Hematopoietic multipotent progenitor cell (in vitro differentiated cells): Measurements from ENCODE around the gene CNTN4. TPM values are rescaled to one million over a fixed set of nuclear protein-coding genes. Genes with fewer than 3 reads are reported as not detected.

ENCODE experiments used
- DNase-seq, 3 donors: peaks; one replicate each; pipeline ENCODE4 v3.0.0-alpha.2; 2011 to 2015; ENCODE audit warnings: low read depth in 2 of 3, low spot score in 2 of 3
- total RNA-seq: library from RNA; depleted of rRNA; stranded (reverse); fragments of >200 nt; gene quantifications from one replicate; pipeline ENCODE4 v1.2.3, GENCODE V29; 2012

Gene CNTN4
- total RNA-seq, 1 donor = 0.27 TPM

DNA sequence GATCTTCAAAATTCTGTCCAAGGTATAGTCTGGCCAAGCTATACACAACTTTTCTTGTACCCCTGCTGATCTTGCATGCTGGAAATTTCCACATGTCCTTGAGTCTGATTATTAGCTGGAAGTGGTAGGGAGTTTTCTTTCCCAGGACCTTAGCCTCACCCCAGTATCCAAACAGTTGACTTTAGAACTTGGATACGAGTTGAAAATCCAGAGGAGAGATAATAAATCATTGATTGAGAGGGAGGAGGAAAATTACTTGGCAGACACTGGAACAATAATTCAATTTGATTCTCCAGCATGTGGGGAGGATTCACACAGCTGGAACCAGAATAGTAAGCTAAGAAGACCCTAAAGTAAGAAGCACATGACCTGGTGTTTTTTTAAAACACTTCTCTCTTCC, 895.1 kb downstream of the CNTN4 start:
- DNase-seq = no peak

GRCh38 chr3:2995195-2995594, 896.5 kb downstream of the CNTN4 start:
- DNase-seq = no peak

DNA sequence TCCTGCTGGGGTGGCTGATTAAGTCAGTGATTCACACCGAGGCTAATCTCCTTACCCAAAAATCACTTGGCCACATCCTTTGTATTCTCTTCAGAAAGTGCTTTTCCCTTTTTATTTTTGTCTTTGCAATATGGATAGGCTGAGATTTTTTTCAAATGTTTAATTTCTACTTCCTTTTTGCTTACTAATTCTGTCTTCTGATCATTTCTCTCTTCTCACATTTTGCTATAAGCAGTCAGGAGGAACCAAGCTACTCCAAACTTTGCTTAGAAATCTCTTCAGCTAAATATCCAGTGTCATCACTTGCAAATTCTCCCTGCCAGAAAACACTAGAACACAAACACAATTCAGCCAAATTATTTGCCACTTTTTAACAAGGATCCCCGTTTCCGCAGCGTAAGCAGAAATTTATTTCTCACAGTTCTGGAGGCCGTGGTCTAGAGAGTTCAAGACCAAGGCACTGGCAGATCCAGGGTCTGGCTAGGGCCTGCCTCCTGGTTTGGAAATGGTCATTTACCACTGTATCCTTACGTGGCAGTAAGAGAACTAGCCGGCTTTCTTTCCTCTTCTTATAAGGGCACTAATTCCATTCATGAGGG, 906.6 kb downstream of the CNTN4 start:
- DNase-seq = no peak

- no peak for DNase-seq
These were observed 914.8 kb downstream of the CNTN4 start for GRCh38 chr3:3013317-3014052.

DNA sequence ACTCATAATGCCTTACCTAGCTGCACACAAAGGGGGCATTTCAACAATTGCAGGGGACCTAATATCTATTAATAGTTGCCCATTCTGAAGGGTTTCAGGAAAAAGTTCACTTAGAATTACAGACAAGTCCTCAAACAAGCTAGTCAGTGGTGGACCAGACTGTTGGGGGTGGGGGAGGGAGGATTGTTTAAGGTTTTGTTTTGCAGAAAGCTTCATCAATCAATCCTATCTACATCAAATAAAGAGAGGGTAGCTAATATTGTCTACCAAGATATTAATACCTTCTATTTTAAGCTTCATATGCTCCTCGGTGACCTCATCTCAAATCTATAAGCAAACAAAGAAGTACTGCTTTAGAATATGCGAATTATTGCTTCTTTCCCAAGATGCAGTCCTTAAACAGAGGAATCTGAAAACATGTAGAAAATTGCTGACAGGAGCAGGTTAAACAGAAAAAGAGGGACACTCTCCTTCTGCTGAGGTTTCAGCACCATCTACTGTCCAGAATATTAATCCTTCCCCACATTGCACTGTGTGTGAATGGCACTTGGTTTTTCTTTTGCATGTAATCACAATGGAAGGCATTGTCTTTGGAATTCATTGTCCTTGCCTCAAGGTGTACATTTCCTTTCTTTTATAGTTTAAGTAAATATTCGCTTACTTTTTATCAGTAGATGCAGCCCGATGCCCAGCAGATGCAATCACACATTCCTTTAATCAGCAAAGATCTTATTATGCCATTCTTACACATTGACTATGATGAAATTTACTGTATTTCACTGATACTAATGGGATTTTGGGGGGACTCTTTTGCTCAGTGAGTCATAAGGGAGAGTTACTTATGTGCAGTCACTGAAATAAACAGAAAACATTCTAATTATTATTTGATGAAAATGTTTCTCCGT, 916.8 kb downstream of the CNTN4 start:
- DNase-seq = peak in 2 of 3 donors; percentile 18 to 58

DNA sequence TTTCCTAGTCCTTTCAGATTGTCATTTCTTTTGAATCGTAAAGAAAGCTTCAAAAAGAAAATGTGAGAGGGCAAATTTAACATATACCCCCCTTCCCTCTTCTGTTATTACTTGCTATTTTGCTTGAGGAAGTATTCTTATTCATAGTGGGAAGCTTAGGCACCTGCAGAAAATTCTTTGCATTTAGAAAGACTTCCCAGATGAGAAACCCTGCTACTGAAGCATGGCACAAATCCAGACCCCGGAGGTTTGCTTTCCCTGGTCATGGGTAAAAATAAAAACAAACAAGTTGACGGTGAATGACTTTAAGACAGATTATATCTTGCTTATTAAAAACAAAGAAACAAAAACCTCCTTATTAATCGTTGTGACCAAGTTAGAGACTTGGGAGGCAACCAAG, 917.6 kb downstream of the CNTN4 start:
- no peak for DNase-seq

- DNase-seq = no peak
These were observed 921.5 kb downstream of the CNTN4 start for GRCh38 chr3:3020209-3020608.

DNA sequence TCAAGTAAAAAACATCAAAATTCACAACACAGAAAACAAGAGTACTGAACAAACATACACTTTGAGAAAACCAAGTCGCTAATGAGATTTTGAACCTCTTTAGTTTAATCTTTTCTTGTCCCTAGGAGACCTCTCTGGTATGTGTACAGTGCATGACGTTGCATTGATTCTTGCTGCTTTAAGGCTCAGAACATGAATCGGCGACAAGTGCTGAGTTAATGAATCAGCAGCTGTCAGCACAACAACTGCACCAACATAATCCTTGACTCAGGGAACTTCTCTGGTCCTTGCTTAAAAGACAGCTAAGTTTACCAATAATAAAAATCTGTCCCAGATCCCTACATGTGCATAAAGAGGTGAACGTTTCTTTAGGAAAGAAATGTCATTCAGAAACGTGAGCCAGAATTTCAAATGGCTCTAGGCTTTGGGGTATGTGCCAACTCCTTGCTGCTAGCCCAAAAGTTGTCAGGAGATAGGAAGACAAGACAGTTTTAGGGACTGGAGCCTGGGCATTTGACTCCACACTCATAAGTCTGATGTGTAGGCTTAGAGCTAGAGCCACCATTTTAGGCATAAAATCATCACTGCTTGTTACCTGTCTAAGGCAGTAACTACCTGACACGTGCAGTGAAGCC, 924.6 kb downstream of the CNTN4 start:
- no peak for DNase-seq

DNA sequence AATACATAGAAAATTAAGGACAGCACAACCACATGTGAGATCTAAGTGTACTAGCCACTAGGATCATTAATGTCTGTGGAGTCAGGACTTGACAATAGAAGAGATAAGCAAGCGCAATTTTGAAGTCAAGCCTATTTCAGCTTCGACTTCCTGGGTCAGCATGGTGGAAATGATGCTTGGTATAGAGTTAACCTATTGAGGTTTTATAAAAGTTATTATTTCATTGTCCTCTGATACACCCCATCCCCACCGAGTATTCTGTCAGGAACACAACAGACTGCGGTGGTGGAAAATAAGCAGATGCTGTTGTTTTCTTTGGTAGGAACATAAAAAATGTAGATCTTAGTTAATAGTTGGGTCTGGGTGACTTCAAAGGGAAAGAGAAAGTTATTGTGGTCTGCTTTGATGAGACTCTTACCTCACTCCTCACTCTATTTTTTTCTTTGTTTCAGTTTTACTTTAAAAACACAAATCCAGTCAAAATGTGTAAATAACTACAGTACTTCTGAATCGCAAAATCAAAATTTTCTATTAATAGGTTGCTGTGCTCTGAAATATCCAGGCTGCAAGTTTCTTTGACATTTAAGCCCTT, 929.4 kb downstream of the CNTN4 start:
- peak in 1 of 3 donors; percentile 9 for DNase-seq

GRCh38 chr3:3031326-3031725, 932.7 kb downstream of the CNTN4 start:
- no peak for DNase-seq

DNA sequence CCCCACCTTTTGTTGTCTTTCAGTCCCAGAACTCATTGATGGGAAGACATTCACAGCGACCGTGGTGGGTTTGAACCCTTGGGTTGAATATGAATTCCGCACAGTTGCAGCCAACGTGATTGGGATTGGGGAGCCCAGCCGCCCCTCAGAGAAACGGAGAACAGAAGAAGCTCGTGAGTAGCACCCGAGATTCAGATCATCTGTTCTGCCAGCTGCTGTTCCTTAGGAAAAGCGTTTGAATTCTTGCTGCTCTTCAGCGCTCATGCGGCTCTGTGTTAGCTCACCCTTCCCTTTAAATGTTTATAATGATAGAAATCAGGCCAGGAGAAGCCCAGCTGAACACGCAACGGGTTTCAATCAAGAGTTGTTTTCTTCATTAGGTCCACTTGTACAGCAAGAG, 938.5 kb downstream of the CNTN4 start:
- DNase-seq = no peak

DNA sequence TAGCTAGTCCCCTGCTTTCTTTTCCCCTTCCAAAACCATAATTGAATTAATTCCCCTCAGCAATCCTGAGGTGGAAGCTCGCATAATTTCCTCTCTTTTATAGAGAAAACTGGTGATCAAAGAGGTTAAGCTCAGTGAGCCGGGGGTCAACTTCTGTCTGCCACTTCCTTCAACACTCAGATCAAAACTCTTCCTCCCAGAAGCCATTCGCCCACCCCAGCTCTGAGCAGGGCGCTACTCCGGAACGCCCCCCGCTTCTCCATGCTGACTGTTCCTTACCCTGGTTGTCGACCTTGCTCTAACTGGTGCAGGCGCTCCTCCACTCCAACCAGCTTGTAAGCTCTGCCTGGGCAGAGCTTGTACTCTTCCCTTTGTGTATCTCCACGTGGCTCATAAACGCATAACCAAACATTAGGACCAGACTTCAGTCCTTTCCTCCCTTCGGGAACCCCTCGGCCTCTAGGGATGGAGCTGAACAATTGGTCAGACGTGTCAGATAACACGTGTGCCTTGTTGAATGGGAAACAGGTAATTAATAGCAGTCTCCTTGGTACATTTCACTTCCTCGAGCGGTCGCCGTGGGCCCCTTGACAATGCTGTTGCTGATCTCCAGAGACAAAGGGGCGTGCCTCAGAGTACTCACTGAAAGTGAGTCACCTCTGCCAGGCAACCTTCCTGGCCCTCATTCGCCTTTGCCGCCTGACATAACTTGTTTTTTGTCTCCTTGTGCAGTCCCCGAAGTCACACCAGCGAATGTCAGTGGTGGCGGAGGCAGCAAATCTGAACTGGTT, 939.7 kb downstream of the CNTN4 start:
- no peak for DNase-seq

- no peak for DNase-seq
These were observed 955.3 kb downstream of the CNTN4 start for GRCh38 chr3:3053974-3054373.

DNA sequence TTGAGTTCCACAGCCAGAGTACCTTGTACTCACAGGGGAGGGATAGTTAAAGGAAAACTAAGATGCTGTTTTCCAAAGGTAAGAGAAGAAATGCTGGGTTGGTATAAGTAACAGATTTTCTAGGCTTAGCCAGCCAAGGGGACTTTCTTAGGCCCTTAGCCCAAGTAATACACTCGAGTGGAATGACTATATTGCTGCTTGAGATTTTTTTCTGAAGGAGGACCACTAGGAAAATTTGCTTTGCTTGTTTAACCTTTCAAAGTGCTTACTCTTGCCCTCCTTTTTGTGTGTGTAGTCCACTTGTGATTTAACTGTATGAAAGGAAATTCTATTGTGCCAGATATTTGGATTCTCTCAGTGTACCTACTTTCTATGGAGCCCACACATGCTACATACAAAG, 961.0 kb downstream of the CNTN4 start:
- DNase-seq = no peak

- DNase-seq = no peak
These were observed 965.6 kb downstream of the CNTN4 start for GRCh38 chr3:3064297-3064696.

GRCh38 chr3:3065876-3066275, 967.2 kb downstream of the CNTN4 start:
- no peak for DNase-seq

- DNase-seq = no peak
These were observed 967.7 kb downstream of the CNTN4 start for GRCh38 chr3:3066378-3066777.

DNA sequence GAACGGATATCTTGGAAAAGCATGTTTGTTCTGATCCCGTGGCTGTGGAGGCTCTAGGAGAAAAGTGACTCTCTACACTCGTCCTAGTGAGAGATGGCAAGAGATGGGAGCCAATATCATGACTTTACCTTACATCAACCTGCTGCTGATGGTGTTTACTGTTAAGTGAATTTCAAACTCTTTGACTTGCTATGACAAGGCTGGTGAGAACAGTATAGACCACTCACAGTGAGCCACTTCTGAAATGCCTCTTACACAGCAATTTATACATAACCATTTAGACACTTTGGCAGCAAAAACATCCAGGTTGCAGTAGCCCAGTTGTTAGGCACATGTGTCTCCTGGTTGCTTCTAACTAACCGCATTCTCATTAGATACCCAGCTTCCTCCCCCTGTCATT, 968.2 kb downstream of the CNTN4 start:
- no peak for DNase-seq

DNA sequence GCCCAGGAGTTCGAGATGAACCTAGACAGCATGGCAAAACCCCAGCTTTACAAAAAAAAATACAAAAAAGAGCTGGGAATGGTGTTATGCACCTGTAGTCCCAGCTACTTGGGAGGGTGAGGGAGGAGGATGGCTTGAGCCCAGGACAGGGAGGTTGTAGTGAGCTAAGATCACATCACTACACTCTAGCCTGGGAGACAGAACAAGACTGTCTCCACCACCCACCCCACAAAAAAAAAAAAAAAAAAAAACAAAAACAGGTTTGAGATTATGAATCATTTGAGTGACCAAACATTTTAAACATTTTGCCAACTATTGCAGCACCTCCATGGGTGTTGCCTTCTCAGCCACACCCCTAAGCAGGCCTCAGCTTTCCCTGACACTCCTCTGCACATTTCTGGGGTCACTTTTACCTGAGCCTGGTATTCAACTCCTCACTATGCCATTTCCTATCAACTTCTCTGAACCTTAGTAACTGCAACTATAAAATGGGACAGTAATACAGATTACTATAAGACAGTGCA, 969.8 kb downstream of the CNTN4 start:
- DNase-seq = no peak

DNA sequence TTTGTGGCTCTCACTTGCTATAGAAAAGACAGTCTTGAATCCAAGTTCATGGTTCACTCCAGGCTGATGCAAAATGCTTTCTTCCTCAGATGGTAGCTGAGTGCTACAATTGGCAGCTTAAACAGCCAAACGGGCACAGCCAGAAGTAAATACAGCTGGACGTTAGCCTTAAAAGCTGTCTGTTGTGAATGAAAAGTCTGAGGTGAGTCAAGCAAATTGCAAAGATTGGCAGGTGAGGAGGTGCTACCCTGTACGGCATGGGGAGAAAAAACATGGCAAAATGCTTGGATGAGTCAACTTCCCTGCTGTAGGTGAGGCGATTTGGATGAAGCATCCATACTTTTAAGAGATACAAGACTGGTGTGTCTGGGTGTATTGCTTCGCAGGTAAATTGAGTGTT, 971.1 kb downstream of the CNTN4 start:
- no peak for DNase-seq
